Activated T-cell treated with anti-CD3 and anti-CD28 coated beads, Interleukin-2, amount 50 U/mL, for 4 hours (primary cell): ENCODE measurements around the gene RLN2. TPM values are rescaled to one million over a fixed set of nuclear protein-coding genes. Genes with fewer than 3 reads are reported as not detected.
"Not testable (repeated sequence)": the region's sequence is repeated elsewhere in the genome, so short reads cannot be mapped to it uniquely, and the experiment has no call there.

Source experiments
- ATAC-seq, 2 donors: fragments of 200-7000 bp; cut with Tn5 transposase; one replicate each; pipeline ENCODE4 v1.10.0; 2021
- DNase-seq: peaks from one replicate; pipeline ENCODE4 v3.0.0-alpha.2; 2020
- H3K27me3 Mint-ChIP-seq: one replicate; pipeline ENCODE4 v1.8.0; 2021; ENCODE audit warnings: low read depth, mixed read lengths
- H3K36me3 Mint-ChIP-seq: one replicate; pipeline ENCODE4 v1.8.0; 2022; ENCODE audit warnings: mixed read lengths; ENCODE audit not compliant: insufficient read depth
- H3K4me1 Mint-ChIP-seq: one replicate; pipeline ENCODE4 v1.8.0; 2021; ENCODE audit warnings: low read depth, mixed read lengths
- H3K4me3 Mint-ChIP-seq: one replicate; pipeline ENCODE4 v1.8.0; 2021; ENCODE audit warnings: mild to moderate bottlenecking, moderate library complexity, mixed read lengths
- H3K9me3 Mint-ChIP-seq: one replicate; pipeline ENCODE4 v1.8.0; 2021; ENCODE audit warnings: mixed read lengths
- total RNA-seq, 3 donors: library from RNA; stranded (reverse); gene quantifications; one replicate each; pipeline ENCODE4 v1.2.1, GENCODE V29; 2021

RLN2 gene, protein sequence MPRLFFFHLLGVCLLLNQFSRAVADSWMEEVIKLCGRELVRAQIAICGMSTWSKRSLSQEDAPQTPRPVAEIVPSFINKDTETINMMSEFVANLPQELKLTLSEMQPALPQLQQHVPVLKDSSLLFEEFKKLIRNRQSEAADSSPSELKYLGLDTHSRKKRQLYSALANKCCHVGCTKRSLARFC
- 1 to 10 TPM in 1 of 3 donors, under 1 TPM in 2; 0.60 to 1.6 (median 0.76) TPM for total RNA-seq

DNA sequence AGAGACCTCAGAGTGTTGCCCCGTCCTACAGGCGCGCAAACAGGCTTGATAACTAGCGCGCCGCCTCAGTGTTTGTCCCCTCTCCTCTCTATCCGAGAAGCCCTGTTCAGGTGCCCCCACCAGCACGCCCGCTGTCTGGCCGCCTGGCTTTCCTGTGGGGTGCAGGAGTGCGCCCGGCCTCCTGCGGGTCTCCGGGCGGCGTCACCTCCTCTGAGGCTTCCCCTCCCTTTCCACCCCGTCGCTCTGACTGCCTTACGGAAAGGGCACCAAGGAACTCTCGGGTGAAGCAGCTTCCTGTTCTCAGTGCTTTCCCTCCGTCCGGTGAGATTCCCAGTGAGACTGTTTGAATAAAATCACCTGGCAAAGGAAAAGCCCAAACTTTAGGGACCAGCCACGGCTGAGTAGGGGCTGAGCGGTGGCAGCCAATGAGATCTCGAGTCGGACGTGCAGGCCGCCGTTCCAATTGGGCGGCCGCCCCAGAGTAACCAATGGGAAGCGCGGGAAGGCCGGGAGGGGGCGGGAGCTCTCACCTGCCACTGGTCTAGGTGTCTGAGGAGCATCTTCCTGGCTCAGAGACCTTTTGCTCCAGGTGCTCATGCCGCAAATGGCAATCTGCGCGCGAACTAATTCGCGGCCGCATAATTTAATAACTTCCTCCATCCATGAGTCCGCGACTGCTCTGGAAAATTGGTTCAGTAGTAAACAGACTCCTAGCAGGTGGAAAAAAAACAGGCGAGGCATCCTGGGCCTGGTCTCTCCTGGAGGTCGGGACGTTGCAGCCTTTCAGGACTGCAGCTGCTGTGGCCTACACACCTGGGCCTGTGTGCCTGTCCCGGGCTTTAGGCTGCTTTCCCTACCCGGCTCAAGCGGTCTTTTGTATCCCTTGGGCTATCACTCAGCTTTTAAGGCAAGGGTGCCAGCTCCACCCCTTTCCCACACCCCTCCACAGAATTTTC, at the start of gene RLN2:
TSS of gene RLN2 (minus strand) at position 877 of the 956 bp plus-strand sequence. CDS start at position 741, 136 bp downstream.
- Mint-ChIP-seq H3K4me3 (peak within 1 kb of the TSS; percentile 51), H3K4me1 (peaks cover 23% of the 10 kb centered on the region)
- H3K36me3 Mint-ChIP-seq, H3K27me3 Mint-ChIP-seq, H3K9me3 Mint-ChIP-seq, DNase-seq: not testable (repeated sequence)
- peak; percentile 99 to 100 for ATAC-seq

DNA sequence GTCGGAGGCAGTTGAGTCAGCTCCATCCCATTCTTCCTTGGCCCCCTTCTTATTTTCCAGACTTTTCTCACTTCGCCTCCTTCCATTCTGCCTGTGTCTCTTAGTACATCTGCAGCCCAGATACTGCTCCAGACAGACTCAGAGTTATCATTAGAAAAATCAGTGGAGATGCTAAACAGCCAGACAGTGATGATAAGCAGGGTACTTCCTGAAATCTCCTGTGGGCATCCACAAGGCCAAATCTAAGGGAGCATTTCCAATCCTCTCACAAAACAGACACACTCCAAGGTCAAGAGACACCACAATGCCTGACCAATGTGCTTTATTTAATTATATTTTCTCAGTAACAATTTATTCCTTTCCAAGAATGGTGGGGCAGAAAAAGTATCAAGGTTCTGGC, 49.7 kb upstream of the RLN2 start:
- Mint-ChIP-seq H3K9me3 (peaks cover 4% of the 10 kb centered on the region), H3K4me3 (no peak overlapping the region), H3K36me3 (peaks cover 16% of the 10 kb centered on the region), H3K4me1 (peaks cover 41% of the 10 kb centered on the region), H3K27me3 (no peaks in the 10 kb centered on the region)
- no peak for ATAC-seq
- DNase-seq, result no peak

DNA sequence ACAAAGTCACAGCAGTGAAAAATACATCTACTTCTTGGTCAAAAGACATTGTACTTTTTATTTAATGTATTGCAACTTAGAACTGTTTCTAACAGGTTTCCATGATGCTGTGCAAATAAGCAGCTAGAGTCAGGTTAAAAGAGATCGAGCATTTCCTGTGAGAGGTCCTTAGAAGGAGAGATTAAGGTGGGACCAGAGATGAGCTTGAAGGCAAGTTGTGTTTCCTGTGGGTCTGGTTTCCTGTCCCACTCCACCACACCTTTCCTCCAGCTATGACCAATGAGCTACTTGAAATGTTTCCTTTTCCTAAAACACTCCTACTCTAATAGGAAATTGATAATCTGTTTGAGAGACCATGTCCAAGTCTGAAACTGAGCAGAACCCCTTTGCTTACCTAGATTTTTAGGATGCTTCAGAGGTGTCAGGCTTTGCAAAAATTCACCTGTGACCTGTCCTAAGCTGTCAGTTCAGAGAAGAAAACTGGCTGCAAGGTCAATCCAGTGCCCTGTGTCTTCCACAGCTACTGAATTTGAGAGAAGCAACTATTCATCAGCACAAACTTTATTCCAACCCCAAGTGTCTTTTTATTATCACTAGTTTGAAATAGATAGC, 48.2 kb upstream of the RLN2 start:
- H3K4me3 Mint-ChIP-seq, result no peak overlapping the region
- ATAC-seq, result peak in 1 of 2 donors; percentile 43
- H3K4me1 Mint-ChIP-seq, result peaks cover 41% of the 10 kb centered on the region
- H3K36me3 Mint-ChIP-seq, result peaks cover 13% of the 10 kb centered on the region
- no peak for DNase-seq
- H3K9me3 Mint-ChIP-seq, result peaks cover 4% of the 10 kb centered on the region
- no peaks in the 10 kb centered on the region for H3K27me3 Mint-ChIP-seq

DNA sequence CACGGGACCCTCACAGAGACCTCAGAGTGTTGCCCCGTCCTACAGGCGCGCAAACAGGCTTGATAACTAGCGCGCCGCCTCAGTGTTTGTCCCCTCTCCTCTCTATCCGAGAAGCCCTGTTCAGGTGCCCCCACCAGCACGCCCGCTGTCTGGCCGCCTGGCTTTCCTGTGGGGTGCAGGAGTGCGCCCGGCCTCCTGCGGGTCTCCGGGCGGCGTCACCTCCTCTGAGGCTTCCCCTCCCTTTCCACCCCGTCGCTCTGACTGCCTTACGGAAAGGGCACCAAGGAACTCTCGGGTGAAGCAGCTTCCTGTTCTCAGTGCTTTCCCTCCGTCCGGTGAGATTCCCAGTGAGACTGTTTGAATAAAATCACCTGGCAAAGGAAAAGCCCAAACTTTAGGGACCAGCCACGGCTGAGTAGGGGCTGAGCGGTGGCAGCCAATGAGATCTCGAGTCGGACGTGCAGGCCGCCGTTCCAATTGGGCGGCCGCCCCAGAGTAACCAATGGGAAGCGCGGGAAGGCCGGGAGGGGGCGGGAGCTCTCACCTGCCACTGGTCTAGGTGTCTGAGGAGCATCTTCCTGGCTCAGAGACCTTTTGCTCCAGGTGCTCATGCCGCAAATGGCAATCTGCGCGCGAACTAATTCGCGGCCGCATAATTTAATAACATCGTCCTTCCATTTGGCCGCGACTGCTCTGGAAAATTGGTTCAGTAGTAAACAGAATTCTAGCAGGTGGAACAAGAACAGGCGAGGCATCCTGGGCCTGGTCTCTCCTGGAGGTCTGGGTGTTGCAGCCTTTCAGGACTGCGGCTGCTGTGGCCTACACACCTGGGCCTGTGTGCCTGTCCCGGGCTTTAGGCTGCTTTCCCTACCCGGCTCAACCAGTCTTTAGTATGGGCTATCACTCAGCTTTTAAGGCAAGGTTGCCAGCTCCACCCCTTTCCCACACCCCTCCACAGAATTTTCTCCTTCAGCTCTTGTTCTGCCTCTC, 34.8 kb upstream of the RLN2 start, which contains the start of gene RLN1:
TSS of gene RLN1 (minus strand) at position 885 of the 990 bp plus-strand sequence. CDS start at position 755, 130 bp downstream.
- DNase-seq, H3K27me3 Mint-ChIP-seq, H3K9me3 Mint-ChIP-seq, H3K36me3 Mint-ChIP-seq: not testable (repeated sequence)
- peak within 1 kb of the TSS; percentile 57 for H3K4me3 Mint-ChIP-seq
- peaks cover 29% of the 10 kb centered on the region for H3K4me1 Mint-ChIP-seq
- ATAC-seq, result peak; percentile 99

DNA sequence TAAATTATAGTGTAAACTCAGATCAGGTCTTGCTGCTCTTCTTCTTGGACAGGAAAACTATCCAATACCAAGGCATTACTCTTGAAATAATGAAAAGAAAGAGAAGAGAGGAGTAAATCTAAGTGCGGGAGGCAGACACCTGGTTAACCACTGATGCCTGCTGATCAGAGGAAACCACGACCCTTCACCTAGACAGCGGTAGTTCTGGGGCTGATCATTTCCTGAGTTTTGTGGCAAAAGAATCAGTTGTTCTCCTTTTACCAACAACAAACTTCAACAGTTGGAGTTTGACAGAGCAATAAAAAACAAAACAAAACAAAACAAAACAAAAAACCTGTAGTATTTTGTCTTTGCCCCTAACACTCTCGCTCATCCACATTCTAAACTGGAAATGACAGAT, 32.2 kb upstream of the RLN2 start:
- Mint-ChIP-seq H3K4me3 (peak overlapping the region; percentile 55), H3K27me3 (no peaks in the 10 kb centered on the region), H3K9me3 (no peaks in the 10 kb centered on the region), H3K36me3 (peaks cover 7% of the 10 kb centered on the region), H3K4me1 (peaks cover 36% of the 10 kb centered on the region)
- DNase-seq (peak; percentile 7), ATAC-seq (no peak)

DNA sequence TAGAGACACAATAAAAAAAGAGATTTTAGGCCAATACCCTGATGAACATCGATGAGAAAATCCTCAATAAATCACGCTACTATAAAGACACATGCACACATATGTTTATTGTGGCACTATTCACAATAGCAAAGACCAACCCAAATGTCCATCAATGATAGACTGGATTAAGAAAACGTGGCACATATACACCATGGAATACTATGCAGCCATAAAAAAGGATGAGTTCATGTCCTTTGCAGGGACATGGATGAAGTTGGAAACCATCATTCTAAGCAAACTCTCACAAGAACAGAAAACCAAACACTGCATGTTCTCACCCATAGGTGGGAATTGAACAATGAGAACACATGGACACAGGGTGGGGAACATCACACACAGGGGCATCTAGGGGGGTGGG, 26.8 kb upstream of the RLN2 start:
- peaks cover 28% of the 10 kb centered on the region for H3K4me1 Mint-ChIP-seq
- not testable (repeated sequence) for H3K4me3 Mint-ChIP-seq, H3K9me3 Mint-ChIP-seq, ATAC-seq, DNase-seq, H3K27me3 Mint-ChIP-seq
- H3K36me3 Mint-ChIP-seq, result peaks cover 26% of the 10 kb centered on the region

DNA sequence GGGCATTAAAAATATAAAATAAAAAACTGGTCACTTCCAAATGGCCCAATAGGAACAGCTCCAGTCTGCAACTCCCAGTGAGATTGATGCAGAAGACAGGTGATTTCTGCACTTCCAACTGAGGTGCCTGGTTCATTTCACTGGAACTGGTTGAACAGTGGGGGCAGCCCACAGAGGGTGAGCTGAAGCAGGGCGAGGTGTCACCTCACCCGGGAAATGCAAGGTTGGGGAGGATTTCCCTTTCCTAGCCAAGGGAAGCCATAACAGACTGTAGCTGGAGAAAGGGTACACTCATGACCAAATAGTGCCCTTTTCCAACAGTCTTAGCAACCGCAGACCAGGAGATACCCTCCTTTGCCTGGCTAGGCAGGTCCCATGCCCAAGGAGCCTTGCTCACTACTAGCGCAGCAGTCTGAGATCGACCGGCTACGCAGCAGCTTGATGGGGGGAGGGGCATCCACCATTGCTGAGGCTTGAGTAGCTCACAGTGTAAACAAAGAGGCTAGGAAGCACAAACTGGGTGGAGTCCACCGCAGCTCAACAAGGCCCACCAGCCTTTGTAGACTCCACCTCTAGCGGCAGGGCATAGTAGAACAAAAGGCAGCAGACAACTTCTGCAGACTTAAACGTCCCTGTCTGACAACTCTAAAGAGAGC, 22.5 kb upstream of the RLN2 start:
- Mint-ChIP-seq H3K4me3 (no peak overlapping the region), H3K36me3 (peaks cover 19% of the 10 kb centered on the region), H3K9me3 (no peaks in the 10 kb centered on the region), H3K4me1 (peaks cover 15% of the 10 kb centered on the region), H3K27me3 (no peaks in the 10 kb centered on the region)
- DNase-seq (no peak), ATAC-seq (peak in 1 of 2 donors; percentile 30)

DNA sequence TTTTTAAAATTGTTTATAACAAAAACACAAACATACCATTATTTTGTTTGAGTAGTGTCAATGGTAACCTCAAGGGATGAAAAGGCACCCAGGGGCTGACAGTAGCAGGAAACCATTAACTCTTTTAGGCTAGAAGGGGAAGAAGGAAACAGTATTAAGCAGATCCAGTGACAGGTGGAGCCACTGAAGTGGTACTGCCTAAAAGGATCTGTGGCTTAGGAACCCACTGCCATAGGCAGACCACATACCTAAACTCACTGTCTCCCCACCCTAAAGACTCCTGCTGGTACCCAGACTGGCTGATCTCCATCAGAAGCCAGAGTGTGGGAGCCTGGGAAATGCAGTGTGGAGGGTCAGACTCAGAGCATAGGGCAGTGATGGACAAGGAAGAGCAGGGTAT, 21.7 kb upstream of the RLN2 start:
- H3K36me3 Mint-ChIP-seq, result peaks cover 19% of the 10 kb centered on the region
- peak overlapping the region; percentile 20 for H3K4me3 Mint-ChIP-seq
- H3K4me1 Mint-ChIP-seq, result peaks cover 20% of the 10 kb centered on the region
- no peaks in the 10 kb centered on the region for H3K9me3 Mint-ChIP-seq
- ATAC-seq (no peak), DNase-seq (no peak)
- no peaks in the 10 kb centered on the region for H3K27me3 Mint-ChIP-seq

DNA sequence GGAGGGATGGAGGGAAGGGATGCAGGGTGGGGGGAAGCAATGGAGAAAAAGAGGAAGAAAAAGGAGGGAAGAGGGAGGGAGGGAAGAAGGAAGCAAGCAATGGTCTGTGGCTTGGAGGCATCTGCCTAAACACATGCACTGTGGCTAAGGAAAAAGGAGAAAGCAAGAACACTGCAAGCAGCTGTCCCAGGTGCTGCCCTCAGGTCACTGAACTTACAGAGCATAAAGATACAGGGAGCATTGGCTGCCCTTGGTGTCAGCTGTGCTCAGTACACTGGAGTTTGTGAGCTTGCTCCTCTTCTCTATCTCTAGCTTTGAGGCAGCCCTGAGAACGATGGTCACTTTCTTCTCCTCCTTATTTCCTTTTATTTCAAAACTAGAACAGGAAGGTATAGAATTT, 17.1 kb upstream of the RLN2 start:
- not testable (repeated sequence) for DNase-seq, H3K4me3 Mint-ChIP-seq, H3K9me3 Mint-ChIP-seq, H3K27me3 Mint-ChIP-seq, ATAC-seq, H3K36me3 Mint-ChIP-seq
- peaks cover 12% of the 10 kb centered on the region for H3K4me1 Mint-ChIP-seq

DNA sequence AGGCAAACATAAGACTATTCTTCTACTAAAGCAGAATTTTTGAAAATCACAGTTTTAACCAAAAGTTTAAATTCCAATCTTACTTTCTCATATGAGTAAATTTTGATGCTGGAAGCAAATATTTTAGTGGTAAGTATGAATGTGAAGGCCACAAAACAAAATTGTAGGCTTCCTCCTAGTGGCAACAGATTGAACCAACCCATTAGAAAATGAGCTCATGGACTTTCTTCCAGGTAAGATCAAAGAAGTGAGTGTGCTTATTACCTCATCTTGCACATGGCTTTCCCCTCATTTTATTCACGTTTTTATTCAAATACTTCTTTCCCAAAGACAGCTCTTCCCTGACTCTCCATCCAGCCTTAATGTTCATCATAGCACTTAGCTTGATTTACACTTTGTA, 16.5 kb upstream of the RLN2 start:
- Mint-ChIP-seq H3K4me1 (peaks cover 8% of the 10 kb centered on the region), H3K36me3 (peaks cover 15% of the 10 kb centered on the region), H3K27me3 (no peaks in the 10 kb centered on the region), H3K9me3 (no peaks in the 10 kb centered on the region), H3K4me3 (no peak overlapping the region)
- DNase-seq, result no peak
- no peak for ATAC-seq

DNA sequence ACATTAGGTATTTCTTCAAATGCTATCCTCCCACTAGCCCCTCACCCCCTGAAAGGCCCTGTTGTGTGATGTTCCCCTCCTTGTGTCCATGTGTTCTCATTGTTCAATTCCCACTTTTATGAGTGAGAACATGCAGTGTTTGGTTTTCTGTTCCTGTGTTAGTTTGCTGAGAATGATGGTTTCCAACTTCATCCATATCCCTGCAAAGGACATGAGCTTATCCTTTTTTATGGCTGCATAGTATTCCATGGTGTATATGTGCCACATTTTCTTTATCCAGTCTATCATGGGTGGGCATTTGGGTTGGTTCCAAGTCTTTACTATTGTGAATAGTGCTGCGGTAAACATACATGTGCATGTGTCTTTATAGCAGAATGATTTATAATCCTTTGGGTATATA, 11.9 kb upstream of the RLN2 start:
- DNase-seq, H3K27me3 Mint-ChIP-seq, ATAC-seq, H3K4me3 Mint-ChIP-seq, H3K4me1 Mint-ChIP-seq: not testable (repeated sequence)
- Mint-ChIP-seq H3K36me3 (peaks cover 27% of the 10 kb centered on the region), H3K9me3 (peaks cover 14% of the 10 kb centered on the region)

DNA sequence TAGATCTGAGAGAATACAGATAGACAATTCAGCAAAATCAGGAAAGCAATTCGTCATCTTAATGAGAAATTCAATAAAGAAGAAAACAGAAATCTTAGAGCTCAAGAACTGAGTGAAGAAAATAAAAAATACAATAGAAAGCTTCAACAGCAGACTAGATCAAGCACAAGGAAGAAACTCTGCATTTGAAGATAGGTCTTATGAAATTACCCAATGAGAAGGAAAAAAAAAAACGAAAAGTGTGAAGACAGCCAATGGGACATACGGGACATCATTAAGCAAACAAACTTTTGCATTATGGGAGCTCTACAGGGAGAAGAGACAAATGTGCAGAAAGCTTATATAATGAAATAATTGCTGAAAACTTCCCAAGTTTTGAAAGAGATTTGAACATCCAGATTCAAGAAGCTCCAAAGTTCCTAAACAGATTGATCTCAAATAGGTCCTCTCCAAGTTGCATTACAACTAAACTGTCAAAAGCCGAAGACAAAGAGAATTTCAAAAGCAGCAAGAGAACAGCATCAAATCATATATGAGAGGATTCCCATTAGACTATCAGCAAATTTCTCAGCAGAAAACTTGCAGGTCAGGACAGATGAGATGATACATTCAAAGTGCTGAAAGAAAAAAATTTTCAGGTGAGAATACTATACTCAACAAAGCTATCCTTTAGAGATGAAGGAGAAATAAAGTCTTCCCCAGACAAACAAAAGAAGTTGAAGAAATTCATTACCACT, 10.8 kb upstream of the RLN2 start:
- H3K27me3 Mint-ChIP-seq, result peaks cover 3% of the 10 kb centered on the region
- no peaks in the 10 kb centered on the region for H3K4me1 Mint-ChIP-seq
- H3K9me3 Mint-ChIP-seq, result peaks cover 14% of the 10 kb centered on the region
- H3K4me3 Mint-ChIP-seq, result no peak overlapping the region
- DNase-seq (no peak), ATAC-seq (no peak)
- peaks cover 31% of the 10 kb centered on the region for H3K36me3 Mint-ChIP-seq

DNA sequence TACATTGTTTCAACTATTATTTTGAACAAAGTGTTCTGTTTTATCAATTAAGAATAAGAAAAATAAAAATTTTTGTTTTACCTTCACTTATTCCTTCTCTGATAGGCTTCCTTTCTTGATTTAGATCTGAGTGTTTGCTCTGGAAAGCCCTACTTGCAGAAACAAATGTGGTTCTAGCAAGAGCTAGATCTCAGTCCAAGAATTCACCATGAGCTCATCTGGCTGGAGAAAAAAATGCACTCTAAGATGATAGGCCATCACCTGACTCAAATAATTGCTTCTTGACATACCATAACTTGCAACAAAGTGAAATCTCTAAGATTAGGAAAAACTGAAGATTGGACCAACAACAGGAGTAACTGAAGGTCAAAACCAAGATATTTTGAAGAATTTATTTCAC, 6.3 kb upstream of the RLN2 start:
- Mint-ChIP-seq H3K27me3 (peaks cover 7% of the 10 kb centered on the region), H3K9me3 (peaks cover 14% of the 10 kb centered on the region), H3K4me3 (no peak overlapping the region), H3K36me3 (peaks cover 17% of the 10 kb centered on the region), H3K4me1 (peaks cover 2% of the 10 kb centered on the region)
- DNase-seq, result no peak
- ATAC-seq, result no peak
